CD4-positive, alpha-beta memory T cell (primary cell): Measurements from ENCODE around the gene TSPAN2. TPM values are rescaled to one million over a fixed set of nuclear protein-coding genes. Genes with fewer than 3 reads are reported as not detected.

Experiments
- CTCF ChIA-PET: fragments of 350-600 bp; sonication (Branson Sonifier 250); formaldehyde crosslinking; loops from one replicate; lab custom pipeline; 2021; ENCODE audit warnings: inconsistent platforms; ENCODE audit not compliant: partially characterized antibody; lab: Charles Lee
- POLR2A ChIA-PET: fragments of 350-600 bp; sonication (Branson Sonifier 250); formaldehyde crosslinking; loops from one replicate; lab custom pipeline; 2021; ENCODE audit not compliant: partially characterized antibody; lab: Charles Lee
- DNase-seq, 5 donors: peaks; one replicate each; pipeline versions ENCODE4 v3.0.0 to v3.0.0-alpha.2; 2020 to 2022; ENCODE audit warnings: mixed read lengths in 1 of 5
- H3K27ac ChIP-seq: one replicate; pipeline ENCODE4 v1.7.0; 2013; ENCODE audit warnings: low read depth, low read length
- H3K27me3 ChIP-seq: 2 replicates; pipeline ENCODE4 v1.7.0; 2013; ENCODE audit warnings: mild to moderate bottlenecking, low read length, moderate library complexity; ENCODE audit not compliant: insufficient read depth
- H3K36me3 ChIP-seq: 2 replicates; pipeline ENCODE4 v1.7.0; 2013; ENCODE audit warnings: mild to moderate bottlenecking, low read length, moderate library complexity; ENCODE audit not compliant: insufficient read depth
- H3K4me1 ChIP-seq: 2 replicates; pipeline ENCODE4 v1.7.0; 2013; ENCODE audit warnings: mild to moderate bottlenecking, low read length, moderate library complexity; ENCODE audit not compliant: insufficient read depth
- H3K4me3 ChIP-seq, 2 donors: one replicate each; pipeline ENCODE4 v1.7.0; 2013; ENCODE audit warnings: low read length in 2 of 2, mild to moderate bottlenecking in 1 of 2
- H3K9me3 ChIP-seq, 2 donors: one replicate each; pipeline ENCODE4 v1.7.0; 2013; ENCODE audit warnings: low read length in 2 of 2, control low read depth in 1 of 2; ENCODE audit not compliant: control insufficient read depth in 1 of 2
- H3K27ac Mint-ChIP-seq, 7 donors: one replicate each; pipeline ENCODE4 v1.8.0; 2020 to 2021; ENCODE audit warnings: mixed read lengths in 7 of 7, mild to moderate bottlenecking in 6 of 7, inconsistent platforms in 3 of 7, moderate library complexity in 3 of 7
- H3K27me3 Mint-ChIP-seq, 2 donors: one replicate each; pipeline ENCODE4 v1.8.0; 2020 to 2021; ENCODE audit warnings: mixed read lengths in 2 of 2
- H3K36me3 Mint-ChIP-seq, 2 donors: one replicate each; pipeline ENCODE4 v1.8.0; 2020 to 2021; ENCODE audit warnings: mixed read lengths in 2 of 2, inconsistent platforms in 1 of 2, mild to moderate bottlenecking in 1 of 2
- H3K4me1 Mint-ChIP-seq, 4 donors: one replicate each; pipeline ENCODE4 v1.8.0; 2020 to 2021; ENCODE audit warnings: mixed read lengths in 4 of 4, mild to moderate bottlenecking in 1 of 4
- H3K4me3 Mint-ChIP-seq, 8 donors: one replicate each; pipeline ENCODE4 v1.8.0; 2020 to 2021; ENCODE audit warnings: mixed read lengths in 8 of 8, mild to moderate bottlenecking in 7 of 8, moderate library complexity in 6 of 8, inconsistent platforms in 3 of 8
- H3K9me3 Mint-ChIP-seq, 8 donors: one replicate each; pipeline ENCODE4 v1.8.0; 2020 to 2021; ENCODE audit warnings: mixed read lengths in 8 of 8, mild to moderate bottlenecking in 5 of 8, inconsistent platforms in 3 of 8, moderate library complexity in 1 of 8
- intact Hi-C: fragments of 100-400 bp; cut with micrococcal nuclease; formaldehyde crosslinking; loops from one replicate; pipeline ENCODE4 v1.15.1; 2023
- polyA plus RNA-seq, 2 donors: library from polyadenylated mRNA; unstranded; fragments of 300-500 nt; fragmentation: Illumina TruSeq; gene quantifications; one replicate each; pipeline ENCODE4 v1.2.3, GENCODE V29; 2021
- total RNA-seq, 2 experiments: library from RNA; stranded (reverse); gene quantifications; one replicate each; pipeline ENCODE4 v1.2.3, GENCODE V29; 2021

The TSPAN2 gene
- total and polyA plus RNA-seq, 4 experiments from 2014 or later, result 1.3 to 21.8 (median 12.1) TPM

GRCh38 chr1:115123116-115123515 is 33.8 kb upstream of the TSPAN2 start:
- ChIA-PET POLR2A (no interaction called here), CTCF (interaction anchor here (1.6 to 2.5 kb wide), 2 partner anchors 15 to 17 kb away, joined by 3 to 9 read pairs; no protein-coding TSS in a partner anchor)
- H3K27me3 Mint-ChIP-seq, result peaks cover 16 to 24% of the 10 kb centered on the region in 2 donors
- H3K27ac Mint-ChIP-seq, result no peak overlapping the region
- peaks cover 6 to 11% of the 10 kb centered on the region in 2 donors for H3K36me3 Mint-ChIP-seq
- Histone ChIP-seq H3K4me1 (no peaks in the 10 kb centered on the region), H3K36me3 (no peaks in the 10 kb centered on the region), H3K27me3 (no peaks in the 10 kb centered on the region), H3K9me3 (peaks cover 0 to 10% of the 10 kb centered on the region in 2 donors), H3K27ac (no peak overlapping the region), H3K4me3 (no peak overlapping the region)
- H3K9me3 Mint-ChIP-seq, result peaks cover 2 to 65% (median 42%) of the 10 kb centered on the region in 8 donors
- no peak overlapping the region for H3K4me3 Mint-ChIP-seq
- H3K4me1 Mint-ChIP-seq, result no peaks in the 10 kb centered on the region
- intact Hi-C loops, result no loop called here
- no peak for DNase-seq

DNA sequence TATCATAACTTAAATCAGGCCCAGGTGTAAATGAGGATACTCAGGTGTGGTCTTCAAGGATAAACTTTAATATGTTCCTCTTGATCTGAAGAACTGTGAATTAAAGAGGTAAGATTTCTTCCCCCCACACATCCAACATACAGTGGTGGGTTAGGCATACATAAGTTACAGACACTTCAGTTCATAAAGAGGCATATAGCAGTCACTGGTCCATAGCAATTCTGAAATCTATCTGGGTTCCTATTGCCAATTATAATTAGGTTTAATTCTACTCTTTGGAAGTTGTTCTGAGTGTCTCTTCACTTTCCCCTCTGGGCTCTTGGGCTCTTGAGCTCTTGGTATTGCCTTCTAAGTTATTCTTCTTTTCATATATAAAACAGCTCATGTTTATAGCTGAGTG is 32.5 kb upstream of the TSPAN2 start:
- ChIA-PET POLR2A (no interaction called here), CTCF (interaction anchor here (1.6 kb wide), 1 partner anchor 16 kb away, joined by 3 read pairs; no protein-coding TSS in a partner anchor)
- H3K36me3 Mint-ChIP-seq, result peaks cover 6 to 11% of the 10 kb centered on the region in 2 donors
- H3K27ac Mint-ChIP-seq, result no peak overlapping the region
- H3K27me3 ChIP-seq, result no peaks in the 10 kb centered on the region
- peaks cover 0 to 10% of the 10 kb centered on the region in 2 donors for H3K9me3 ChIP-seq
- no peaks in the 10 kb centered on the region for H3K4me1 ChIP-seq
- H3K27me3 Mint-ChIP-seq, result peaks cover 14 to 24% of the 10 kb centered on the region in 2 donors
- no peak overlapping the region for H3K27ac ChIP-seq
- H3K4me3 Mint-ChIP-seq, result no peak overlapping the region
- H3K9me3 Mint-ChIP-seq, result peaks cover 2 to 65% (median 42%) of the 10 kb centered on the region in 8 donors
- no peaks in the 10 kb centered on the region for H3K36me3 ChIP-seq
- H3K4me3 ChIP-seq, result no peak overlapping the region
- H3K4me1 Mint-ChIP-seq, result no peaks in the 10 kb centered on the region
- no peak for DNase-seq
- intact Hi-C loops, result no loop called here

DNA sequence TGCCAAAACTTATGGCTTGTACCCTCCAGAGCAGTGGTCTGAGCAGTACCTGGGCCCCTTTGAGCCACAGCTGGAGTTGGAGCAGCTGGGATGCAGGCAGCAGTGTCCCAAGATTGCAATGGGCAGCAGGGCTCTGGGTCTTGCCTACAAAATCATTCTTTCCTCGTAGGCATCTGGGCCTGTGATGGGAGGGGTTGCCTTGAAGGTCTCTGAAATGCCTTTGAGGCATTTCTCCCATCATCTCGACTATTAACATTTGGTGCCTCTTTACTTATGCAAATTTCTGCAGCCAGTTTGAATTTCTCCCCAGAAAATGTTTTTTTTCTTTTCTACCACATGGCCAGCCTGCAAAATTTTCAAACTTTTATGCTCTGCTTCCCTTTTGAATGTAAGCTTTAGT is 31.0 kb upstream of the TSPAN2 start:
- intact Hi-C loops, result no loop called here
- no peak for DNase-seq
- Mint-ChIP-seq H3K36me3 (peaks cover 6 to 11% of the 10 kb centered on the region in 2 donors), H3K27me3 (peaks cover 10 to 24% of the 10 kb centered on the region in 2 donors), H3K9me3 (peaks cover 2 to 60% (median 39%) of the 10 kb centered on the region in 8 donors), H3K4me3 (no peak overlapping the region), H3K4me1 (no peaks in the 10 kb centered on the region), H3K27ac (no peak overlapping the region)
- Histone ChIP-seq H3K27ac (no peak overlapping the region), H3K4me3 (no peak overlapping the region), H3K4me1 (no peaks in the 10 kb centered on the region), H3K27me3 (no peaks in the 10 kb centered on the region), H3K36me3 (no peaks in the 10 kb centered on the region), H3K9me3 (peaks cover 0 to 10% of the 10 kb centered on the region in 2 donors)
- ChIA-PET POLR2A (no interaction called here), CTCF (no interaction called here)

GRCh38 chr1:115118611-115119010 is 29.3 kb upstream of the TSPAN2 start:
- Histone ChIP-seq H3K36me3 (no peaks in the 10 kb centered on the region), H3K27ac (no peak overlapping the region), H3K4me1 (peaks cover 7% of the 10 kb centered on the region), H3K27me3 (no peaks in the 10 kb centered on the region), H3K4me3 (no peak overlapping the region), H3K9me3 (peaks cover 0 to 10% of the 10 kb centered on the region in 2 donors)
- Mint-ChIP-seq H3K4me3 (no peak overlapping the region), H3K27me3 (peaks cover 5 to 17% of the 10 kb centered on the region in 2 donors), H3K27ac (no peak overlapping the region), H3K9me3 (peaks cover 0 to 46% (median 30%) of the 10 kb centered on the region in 8 donors), H3K4me1 (peaks cover 0 to 5% (median under 1%) of the 10 kb centered on the region in 4 donors), H3K36me3 (peaks cover 6 to 11% of the 10 kb centered on the region in 2 donors)
- intact Hi-C loops, result loop anchor here (10.0 kb wide), 1 partner anchor 774 kb away; no protein-coding TSS in a partner anchor
- ChIA-PET CTCF (interaction anchor here (1.9 kb wide), 1 partner anchor 139 kb away, joined by 5 read pairs; no protein-coding TSS in a partner anchor), POLR2A (no interaction called here)
- DNase-seq, result no peak

GRCh38 chr1:115118086-115118485 is 28.8 kb upstream of the TSPAN2 start:
- intact Hi-C loops, result loop anchor here (10.0 kb wide), 1 partner anchor 773 kb away; no protein-coding TSS in a partner anchor
- no peak overlapping the region for H3K4me3 ChIP-seq
- H3K27ac ChIP-seq, result no peak overlapping the region
- peaks cover 0 to 6% of the 10 kb centered on the region in 2 donors for H3K9me3 ChIP-seq
- Mint-ChIP-seq H3K4me1 (peaks cover 0 to 9% (median 3%) of the 10 kb centered on the region in 4 donors), H3K27me3 (peaks cover 5 to 14% of the 10 kb centered on the region in 2 donors), H3K36me3 (peaks cover 6 to 10% of the 10 kb centered on the region in 2 donors), H3K4me3 (no peak overlapping the region), H3K9me3 (peaks cover 0 to 41% (median 25%) of the 10 kb centered on the region in 8 donors), H3K27ac (no peak overlapping the region)
- H3K4me1 ChIP-seq, result peaks cover 7% of the 10 kb centered on the region
- DNase-seq, result no peak
- CTCF ChIA-PET, result interaction anchor here (1.9 kb wide), 1 partner anchor 138 kb away, joined by 5 read pairs; no protein-coding TSS in a partner anchor
- POLR2A ChIA-PET, result no interaction called here
- no peaks in the 10 kb centered on the region for H3K36me3 ChIP-seq
- no peaks in the 10 kb centered on the region for H3K27me3 ChIP-seq

- CTCF ChIA-PET, result interaction anchor here (1.9 kb wide), 1 partner anchor 137 kb away, joined by 5 read pairs; no protein-coding TSS in a partner anchor
- POLR2A ChIA-PET, result no interaction called here
- Mint-ChIP-seq H3K4me1 (peaks cover 2 to 16% (median 8%) of the 10 kb centered on the region in 4 donors), H3K4me3 (no peak overlapping the region), H3K36me3 (peaks cover 4 to 9% of the 10 kb centered on the region in 2 donors), H3K9me3 (peaks cover 0 to 33% (median 19%) of the 10 kb centered on the region in 8 donors), H3K27ac (no peak overlapping the region), H3K27me3 (peaks cover 5 to 11% of the 10 kb centered on the region in 2 donors)
- no peak for DNase-seq
- Histone ChIP-seq H3K4me3 (no peak overlapping the region), H3K4me1 (peaks cover 12% of the 10 kb centered on the region), H3K27ac (no peak overlapping the region), H3K27me3 (no peaks in the 10 kb centered on the region), H3K9me3 (peaks cover 0 to 3% of the 10 kb centered on the region in 2 donors), H3K36me3 (no peaks in the 10 kb centered on the region)
- intact Hi-C loops, result loop anchor here (10.0 kb wide), 1 partner anchor 772 kb away; no protein-coding TSS in a partner anchor
Observed at GRCh38 chr1:115117298-115117697, 28.0 kb upstream of the TSPAN2 start.

GRCh38 chr1:115116512-115116911 is 27.2 kb upstream of the TSPAN2 start:
- Mint-ChIP-seq H3K27me3 (peaks cover 5 to 6% of the 10 kb centered on the region in 2 donors), H3K4me1 (peaks cover 2 to 17% (median 10%) of the 10 kb centered on the region in 4 donors), H3K4me3 (no peak overlapping the region), H3K27ac (no peak overlapping the region), H3K9me3 (peaks cover 0 to 25% (median 12%) of the 10 kb centered on the region in 8 donors), H3K36me3 (peaks cover 0 to 5% of the 10 kb centered on the region in 2 donors)
- Histone ChIP-seq H3K36me3 (no peaks in the 10 kb centered on the region), H3K4me3 (no peak overlapping the region), H3K4me1 (peaks cover 12% of the 10 kb centered on the region), H3K9me3 (no peaks in the 10 kb centered on the region), H3K27ac (no peak overlapping the region), H3K27me3 (no peaks in the 10 kb centered on the region)
- ChIA-PET CTCF (interaction anchor here (0.6 to 7.2 kb wide), 3 partner anchors 133 to 784 kb away, joined by 4 to 176 read pairs (median 10); no protein-coding TSS in a partner anchor), POLR2A (no interaction called here)
- DNase-seq, result no peak
- intact Hi-C loops, result loop anchor here (10.0 kb wide), 1 partner anchor 772 kb away; no protein-coding TSS in a partner anchor
